OCI-LY1 (cell line): ENCODE measurements around the gene SNX18.

Source experiments
- H2AFZ ChIP-seq: fragments of 200-600 bp; sonication (generic), shearing (Covaris generic); 2 replicates; pipeline ENCODE4 v1.6.0; 2014; ENCODE audit warnings: antibody characterized with exemption, mild to moderate bottlenecking, low read length
- H3F3A ChIP-seq: fragments of 200-600 bp; sonication (generic), shearing (Covaris generic); 2 replicates; pipeline ENCODE4 v1.6.0; 2014; ENCODE audit warnings: mild to moderate bottlenecking, antibody characterized with exemption, low read length, moderate library complexity; ENCODE audit not compliant: insufficient read depth
- H3K27ac ChIP-seq: fragments of 200-600 bp; sonication (generic); 2 replicates; pipeline ENCODE4 v1.5.1; 2014; ENCODE audit warnings: low read length, mixed run types, mild to moderate bottlenecking, low read depth; ENCODE audit not compliant: poor library complexity, severe bottlenecking
- H3K27me3 ChIP-seq: fragments of 200-600 bp; sonication (generic); 2 replicates; pipeline ENCODE4 v1.6.0; 2014; ENCODE audit warnings: antibody characterized with exemption, mild to moderate bottlenecking, low read length, moderate library complexity; ENCODE audit not compliant: insufficient read depth
- H3K36me3 ChIP-seq: fragments of 200-600 bp; sonication (generic); 2 replicates; pipeline ENCODE4 v1.6.1; 2014; ENCODE audit warnings: mild to moderate bottlenecking, antibody characterized with exemption, low read length, moderate library complexity, mixed read lengths; ENCODE audit not compliant: insufficient read depth
- H3K4me1 ChIP-seq: fragments of 200-600 bp; sonication (generic); 2 replicates; pipeline ENCODE4 v1.5.1; 2014; ENCODE audit warnings: mild to moderate bottlenecking, low read length, moderate library complexity; ENCODE audit not compliant: insufficient read depth, severe bottlenecking
- H3K4me2 ChIP-seq: fragments of 200-600 bp; sonication (generic), shearing (Covaris generic); 2 replicates; pipeline ENCODE4 v1.6.1; 2014; ENCODE audit warnings: low read length
- H3K4me3 ChIP-seq: fragments of 200-600 bp; sonication (generic); 2 replicates; pipeline ENCODE4 v1.5.1; 2014; ENCODE audit warnings: low read length, low read depth, mild to moderate bottlenecking, mixed read lengths; ENCODE audit not compliant: poor library complexity, severe bottlenecking
- H3K79me2 ChIP-seq: fragments of 200-600 bp; shearing (Covaris generic); 2 replicates; pipeline ENCODE4 v1.6.1; 2016; ENCODE audit warnings: mixed run types, low read length, mixed read lengths; ENCODE audit not compliant: insufficient read depth
- H3K9ac ChIP-seq: fragments of 200-600 bp; sonication (generic), shearing (Covaris generic); 2 replicates; pipeline ENCODE4 v1.6.1; 2014; ENCODE audit warnings: mild to moderate bottlenecking, low read length, mixed read lengths
- H3K9me2 ChIP-seq: fragments of 200-600 bp; sonication (generic), shearing (Covaris generic); 2 replicates; pipeline ENCODE4 v1.6.1; 2014; ENCODE audit warnings: low read depth, mild to moderate bottlenecking, low read length, mixed read lengths
- H3K9me3 ChIP-seq: fragments of 200-600 bp; shearing (Covaris generic); 2 replicates; pipeline ENCODE4 v1.6.1; 2014; ENCODE audit warnings: low read length, mixed read lengths
- H4K20me1 ChIP-seq: fragments of 200-600 bp; sonication (generic), shearing (Covaris generic); 2 replicates; pipeline ENCODE4 v1.6.0; 2016; ENCODE audit warnings: mild to moderate bottlenecking, low read length; ENCODE audit not compliant: insufficient read depth
- EZH2 ChIP-seq: fragments of 200-600 bp; sonication (generic), shearing (Covaris generic); IDR thresholded peaks from 2 replicates; pipeline ENCODE4 v1.8.0; 2017; ENCODE audit warnings: borderline replicate concordance, mixed run types, mild to moderate bottlenecking, antibody characterized with exemption, low read length, moderate library complexity, mixed read lengths
- TF ChIP-seq, protein P1 (sequence below): fragments of 200-600 bp; sonication (generic), shearing (Covaris generic); IDR thresholded peaks from 2 replicates; pipeline ENCODE4 v1.5.1; 2017; ENCODE audit warnings: mild to moderate bottlenecking, antibody characterized with exemption, low read length, moderate library complexity, mixed read lengths

Gene SNX18

DNA sequence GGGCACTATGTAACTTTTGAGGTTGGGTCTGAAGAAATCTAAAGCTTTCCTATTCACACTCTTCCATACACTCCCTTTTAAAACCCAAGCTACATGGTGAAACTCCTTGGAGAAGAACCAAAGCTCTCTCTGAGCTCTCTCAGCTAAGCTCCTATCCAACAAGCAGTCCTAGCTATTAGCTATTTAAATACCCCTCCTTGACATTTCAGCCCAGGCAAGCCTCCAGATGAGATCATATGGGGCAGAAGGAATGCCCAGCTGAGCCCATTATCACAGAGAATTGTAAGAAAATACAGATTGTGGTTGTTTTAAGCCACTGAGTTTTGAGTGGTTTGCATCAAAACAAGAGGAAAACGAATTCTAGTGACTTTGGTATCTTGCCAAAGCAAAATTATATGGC, 46.9 kb upstream of the SNX18 start:
- Histone ChIP-seq H3K9ac (no peak overlapping the region), H3K9me2 (no peaks in the 10 kb centered on the region), H3K4me1 (no peaks in the 10 kb centered on the region), H3F3A (no peaks in the 10 kb centered on the region), H3K36me3 (no peaks in the 10 kb centered on the region), H3K27me3 (no peaks in the 10 kb centered on the region), H4K20me1 (no peaks in the 10 kb centered on the region), H3K4me3 (no peak overlapping the region), H3K4me2 (no peak overlapping the region), H3K79me2 (no peaks in the 10 kb centered on the region), H3K27ac (no peak overlapping the region), H2AFZ (no peak overlapping the region), H3K9me3 (no peaks in the 10 kb centered on the region)
- no peak for TF ChIP-seq EZH2
- TF ChIP-seq, protein P1, sequence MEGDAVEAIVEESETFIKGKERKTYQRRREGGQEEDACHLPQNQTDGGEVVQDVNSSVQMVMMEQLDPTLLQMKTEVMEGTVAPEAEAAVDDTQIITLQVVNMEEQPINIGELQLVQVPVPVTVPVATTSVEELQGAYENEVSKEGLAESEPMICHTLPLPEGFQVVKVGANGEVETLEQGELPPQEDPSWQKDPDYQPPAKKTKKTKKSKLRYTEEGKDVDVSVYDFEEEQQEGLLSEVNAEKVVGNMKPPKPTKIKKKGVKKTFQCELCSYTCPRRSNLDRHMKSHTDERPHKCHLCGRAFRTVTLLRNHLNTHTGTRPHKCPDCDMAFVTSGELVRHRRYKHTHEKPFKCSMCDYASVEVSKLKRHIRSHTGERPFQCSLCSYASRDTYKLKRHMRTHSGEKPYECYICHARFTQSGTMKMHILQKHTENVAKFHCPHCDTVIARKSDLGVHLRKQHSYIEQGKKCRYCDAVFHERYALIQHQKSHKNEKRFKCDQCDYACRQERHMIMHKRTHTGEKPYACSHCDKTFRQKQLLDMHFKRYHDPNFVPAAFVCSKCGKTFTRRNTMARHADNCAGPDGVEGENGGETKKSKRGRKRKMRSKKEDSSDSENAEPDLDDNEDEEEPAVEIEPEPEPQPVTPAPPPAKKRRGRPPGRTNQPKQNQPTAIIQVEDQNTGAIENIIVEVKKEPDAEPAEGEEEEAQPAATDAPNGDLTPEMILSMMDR = no peak

DNA sequence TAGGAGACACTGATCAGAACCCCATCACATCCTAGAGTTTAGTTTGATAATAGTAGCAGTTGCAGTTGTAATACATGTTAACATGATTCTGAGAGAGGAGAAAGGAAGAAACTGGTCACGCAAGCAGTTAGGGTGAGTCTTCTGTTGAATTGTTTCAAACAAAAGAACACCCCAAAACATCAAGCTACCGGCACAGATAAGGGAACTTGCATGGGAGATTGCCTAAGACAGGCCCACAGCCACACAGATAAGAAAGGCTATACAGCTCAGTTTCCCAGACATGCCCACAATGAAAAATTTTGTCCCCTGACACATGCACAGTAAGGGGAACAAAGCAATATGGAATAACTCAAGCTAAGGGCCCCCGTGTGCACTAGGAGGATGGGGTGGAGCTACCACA, 46.2 kb upstream of the SNX18 start:
- Histone ChIP-seq H3K79me2 (no peaks in the 10 kb centered on the region), H3K9me3 (no peaks in the 10 kb centered on the region), H3K4me3 (no peak overlapping the region), H3K27ac (no peak overlapping the region), H4K20me1 (no peaks in the 10 kb centered on the region), H3K9me2 (no peaks in the 10 kb centered on the region), H3K27me3 (no peaks in the 10 kb centered on the region), H3F3A (no peaks in the 10 kb centered on the region), H2AFZ (no peak overlapping the region), H3K36me3 (no peaks in the 10 kb centered on the region), H3K9ac (no peak overlapping the region), H3K4me1 (no peaks in the 10 kb centered on the region), H3K4me2 (no peak overlapping the region)
- no peak for TF ChIP-seq EZH2
- TF ChIP-seq, protein P1 = no peak

DNA sequence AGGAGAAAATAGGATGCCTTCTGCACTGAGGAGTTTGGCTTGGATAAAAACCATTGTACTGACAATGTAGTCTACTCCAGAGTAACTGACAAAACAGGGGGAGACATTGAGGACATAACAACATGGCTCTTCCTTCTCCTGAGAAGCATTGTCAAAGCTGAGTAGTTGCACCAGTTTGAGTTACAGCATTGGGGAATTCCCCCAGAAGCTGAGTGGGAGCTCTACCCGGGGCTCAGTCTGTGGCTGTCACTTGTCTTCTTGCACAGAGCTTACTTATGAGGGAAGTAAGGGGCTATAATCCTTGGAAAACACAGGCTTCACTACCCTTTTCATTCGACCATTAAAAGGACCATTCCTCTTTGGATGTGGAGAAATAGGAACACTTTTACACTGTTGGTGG, 40.9 kb upstream of the SNX18 start:
- Histone ChIP-seq H3K9ac (no peak overlapping the region), H3K79me2 (no peaks in the 10 kb centered on the region), H4K20me1 (no peaks in the 10 kb centered on the region), H3K27me3 (no peaks in the 10 kb centered on the region), H3K36me3 (no peaks in the 10 kb centered on the region), H3F3A (no peaks in the 10 kb centered on the region), H3K9me3 (no peaks in the 10 kb centered on the region), H3K4me2 (no peak overlapping the region), H3K4me3 (no peak overlapping the region), H3K27ac (no peak overlapping the region), H3K4me1 (no peaks in the 10 kb centered on the region), H2AFZ (no peak overlapping the region), H3K9me2 (no peaks in the 10 kb centered on the region)
- no peak for TF ChIP-seq EZH2
- TF ChIP-seq, protein P1 = no peak
